OCI-M2 (cell line): ENCODE measurements around the gene TNRC18.
"Not testable (repeated sequence)": the region's sequence is repeated elsewhere in the genome, so short reads cannot be mapped to it uniquely, and the experiment has no call there.

Experiments
- DNase-seq: peaks from one replicate; lab custom pipeline; 2025; ENCODE audit not compliant: unreplicated experiment; lab: John Stamatoyannopoulos, UW

Gene TNRC18

GRCh38 chr7:5377816-5378215, 45.8 kb downstream of the TNRC18 start:
- no peak for DNase-seq

DNA sequence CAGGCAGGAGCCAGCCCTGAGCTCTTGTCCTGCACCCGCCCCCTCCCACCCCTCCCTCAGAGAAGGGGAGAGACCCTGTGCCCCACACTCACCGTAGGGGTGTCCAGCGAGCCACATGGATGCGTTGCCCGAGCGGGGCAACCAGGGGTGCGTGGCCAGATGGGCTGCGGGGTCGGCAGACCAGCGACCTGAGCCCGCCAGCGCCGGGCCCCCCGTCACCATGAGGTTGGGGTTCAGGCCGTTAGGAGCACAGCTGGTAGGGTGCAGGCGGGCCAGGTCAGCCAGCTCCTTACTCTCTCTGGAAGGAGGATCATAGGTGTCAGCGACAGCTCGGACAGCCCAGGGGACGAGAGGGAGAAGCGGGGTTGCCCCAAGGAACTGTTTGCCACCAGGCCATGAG, 46.4 kb downstream of the TNRC18 start:
- DNase-seq, result no peak

- DNase-seq, result no peak
Measured at GRCh38 chr7:5375925-5376324, 47.7 kb downstream of the TNRC18 start.

GRCh38 chr7:5374464-5374863, 49.2 kb downstream of the TNRC18 start:
- DNase-seq, result no peak

DNA sequence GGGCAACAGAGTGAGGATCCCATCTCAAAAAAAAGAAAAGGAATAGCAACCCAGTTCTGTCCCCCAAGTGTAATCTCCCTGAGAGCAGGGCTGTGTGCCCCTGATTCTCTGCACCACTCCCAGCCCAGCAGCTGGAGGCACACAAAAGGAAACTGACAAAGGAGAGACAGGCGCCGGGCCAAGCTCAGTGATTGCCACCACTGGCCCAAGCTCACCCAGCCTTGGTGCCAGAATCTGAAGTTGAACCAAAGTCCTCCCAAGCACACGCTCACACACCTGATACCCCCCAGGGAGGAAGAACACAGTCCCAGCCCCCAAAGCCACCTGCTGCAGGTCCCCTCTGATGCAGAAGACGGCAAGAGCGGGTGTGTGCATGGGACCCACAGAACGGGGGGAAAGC, 50.3 kb downstream of the TNRC18 start:
- no peak for DNase-seq

DNA sequence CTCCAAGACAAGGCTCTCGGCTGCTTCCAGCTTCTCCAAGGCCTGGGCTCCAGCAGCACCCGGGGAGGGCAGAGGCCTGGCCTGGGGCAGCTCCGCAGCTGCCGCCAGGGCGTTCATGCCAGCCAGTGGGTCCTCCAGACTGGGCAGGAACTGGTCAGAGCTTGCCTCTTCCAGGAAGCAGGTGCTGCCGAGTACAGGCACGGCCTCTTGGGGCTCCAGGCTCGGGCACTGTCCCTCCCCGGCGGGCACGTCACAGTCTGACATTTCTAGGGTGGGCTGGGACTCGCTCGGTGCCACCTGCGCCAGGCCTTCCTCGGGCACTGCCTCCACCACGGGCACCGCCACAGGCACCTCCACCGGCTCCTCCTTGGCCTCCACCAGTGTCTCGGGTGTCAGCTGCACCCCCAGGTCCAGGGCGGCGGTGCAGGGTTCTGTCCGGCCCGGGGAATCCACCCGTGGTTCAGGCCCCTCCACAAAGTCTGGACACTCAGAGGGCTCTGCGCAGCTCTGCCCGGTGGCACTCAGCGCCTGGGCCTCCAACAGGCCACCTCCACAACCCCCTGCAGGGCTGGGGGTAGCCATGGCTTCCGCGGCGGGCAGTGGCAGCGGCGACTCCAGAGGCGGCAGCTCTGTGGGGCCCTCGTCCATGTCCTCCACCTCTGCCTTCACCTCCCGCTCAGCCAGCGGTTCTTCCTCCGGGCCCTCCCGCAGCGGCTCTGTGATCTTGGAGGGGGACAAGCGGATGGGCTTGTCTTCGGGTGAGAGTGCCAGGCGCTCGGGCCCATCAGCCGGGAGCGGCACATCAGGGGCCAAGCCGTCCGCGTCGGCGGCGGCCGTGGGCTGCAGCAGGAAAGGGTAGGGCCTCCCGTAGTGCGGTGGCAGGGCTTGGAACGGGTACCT, 52.9 kb downstream of the TNRC18 start:
- no peak for DNase-seq

GRCh38 chr7:5367661-5368060, 56.0 kb downstream of the TNRC18 start:
- no peak for DNase-seq

GRCh38 chr7:5365976-5366625, 57.5 kb downstream of the TNRC18 start:
- DNase-seq, result peak; percentile 8

- no peak for DNase-seq
Measured at GRCh38 chr7:5363729-5364128, 59.9 kb downstream of the TNRC18 start.

- no peak for DNase-seq
Measured at GRCh38 chr7:5362466-5362865, 61.2 kb downstream of the TNRC18 start.

DNA sequence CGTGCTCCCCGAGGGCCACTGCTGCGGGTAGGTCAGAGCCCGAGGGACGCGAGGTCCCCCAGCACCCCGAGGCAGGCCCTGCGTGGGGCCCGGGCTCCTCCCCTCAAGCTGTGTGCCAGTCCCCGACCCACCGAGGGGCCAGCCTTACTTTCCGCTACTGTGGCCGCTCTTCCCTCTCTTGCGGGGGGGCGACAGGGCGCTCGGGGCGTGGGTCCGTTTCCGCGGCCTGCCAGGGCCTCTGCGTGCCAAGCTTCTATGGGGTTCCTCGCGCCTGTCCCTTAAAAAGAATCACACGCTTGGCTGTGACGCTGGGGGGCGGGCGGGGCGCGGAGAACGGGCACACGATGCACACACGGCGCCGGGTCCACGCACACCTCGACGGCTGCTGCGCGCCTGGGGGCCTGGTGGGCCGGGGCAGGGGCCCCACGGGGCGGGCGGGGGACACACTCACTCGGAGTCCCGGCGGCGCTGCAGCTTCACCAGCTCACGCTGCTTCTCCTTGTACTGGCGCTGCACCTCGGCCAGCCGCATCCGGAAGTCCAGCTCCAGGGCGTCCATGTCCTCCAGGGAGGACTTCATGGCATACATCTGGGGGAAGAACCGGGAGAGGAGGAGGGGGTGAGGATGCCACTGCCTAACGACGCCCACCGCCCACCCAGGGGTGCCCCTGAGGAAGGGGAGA, 62.0 kb downstream of the TNRC18 start:
- DNase-seq, result no peak

GRCh38 chr7:5360971-5361370, 62.7 kb downstream of the TNRC18 start:
- no peak for DNase-seq

DNA sequence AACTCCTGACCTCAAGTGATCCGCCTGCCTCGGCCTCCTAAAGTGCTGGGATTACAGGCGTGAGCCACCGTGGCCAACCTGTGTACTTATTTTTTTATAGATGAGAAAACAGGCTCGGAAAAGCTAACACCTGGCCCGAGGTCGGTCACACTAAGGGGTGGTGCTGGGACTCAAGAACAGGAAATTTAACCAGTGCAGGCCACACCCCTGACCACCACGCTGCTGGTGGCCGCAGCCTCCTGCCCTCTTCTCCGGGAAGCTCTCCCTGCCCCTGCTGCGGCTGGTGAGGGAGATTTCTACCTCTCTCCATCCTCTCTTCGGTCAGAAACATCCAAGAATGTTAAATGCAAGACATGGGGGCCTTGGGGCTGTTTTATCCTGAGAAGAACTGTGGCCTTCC, 63.2 kb downstream of the TNRC18 start:
- no peak for DNase-seq

GRCh38 chr7:5360021-5360420, 63.6 kb downstream of the TNRC18 start:
- DNase-seq, result not testable (repeated sequence)

- DNase-seq, result no peak
Measured at GRCh38 chr7:5359344-5359743, 64.3 kb downstream of the TNRC18 start.

DNA sequence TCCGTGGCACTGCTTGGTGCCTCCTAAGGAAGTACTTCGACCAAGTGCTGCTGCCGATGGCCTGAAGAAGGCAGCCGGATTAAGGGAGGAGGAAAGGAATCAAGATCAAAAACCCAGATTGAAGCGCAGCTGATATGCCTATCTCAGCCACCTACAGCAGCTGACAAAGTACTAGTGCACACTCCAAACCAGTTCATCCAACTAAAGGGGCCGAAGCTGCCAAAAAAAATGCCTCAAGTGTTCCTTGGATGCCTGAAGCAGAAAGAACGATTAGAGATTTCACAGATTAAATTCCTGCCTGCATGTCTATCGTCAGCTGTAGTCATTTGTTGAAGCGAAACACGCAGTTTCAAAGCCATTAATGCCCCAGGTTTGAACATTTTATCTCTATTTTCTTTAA, 65.7 kb downstream of the TNRC18 start:
- DNase-seq, result no peak

DNA sequence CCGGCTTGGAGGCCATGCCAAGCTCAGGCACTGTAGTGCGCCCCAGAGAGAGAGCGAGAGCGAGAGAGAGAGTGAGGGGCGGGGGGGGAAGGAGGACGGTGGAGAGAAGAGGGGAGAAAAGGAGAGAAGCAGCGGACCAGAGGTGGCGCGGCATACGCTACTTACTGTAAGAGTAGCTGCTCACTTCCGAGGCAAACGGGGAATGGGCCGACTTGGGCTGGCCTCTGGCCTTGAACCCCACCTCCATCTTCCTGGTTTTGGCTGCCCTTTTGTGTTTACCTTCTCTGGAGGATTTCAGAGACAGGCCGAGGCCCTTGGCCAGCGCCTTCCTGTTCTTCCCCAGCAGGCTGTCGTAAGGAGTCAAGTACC, 66.9 kb downstream of the TNRC18 start:
- DNase-seq, result no peak

DNA sequence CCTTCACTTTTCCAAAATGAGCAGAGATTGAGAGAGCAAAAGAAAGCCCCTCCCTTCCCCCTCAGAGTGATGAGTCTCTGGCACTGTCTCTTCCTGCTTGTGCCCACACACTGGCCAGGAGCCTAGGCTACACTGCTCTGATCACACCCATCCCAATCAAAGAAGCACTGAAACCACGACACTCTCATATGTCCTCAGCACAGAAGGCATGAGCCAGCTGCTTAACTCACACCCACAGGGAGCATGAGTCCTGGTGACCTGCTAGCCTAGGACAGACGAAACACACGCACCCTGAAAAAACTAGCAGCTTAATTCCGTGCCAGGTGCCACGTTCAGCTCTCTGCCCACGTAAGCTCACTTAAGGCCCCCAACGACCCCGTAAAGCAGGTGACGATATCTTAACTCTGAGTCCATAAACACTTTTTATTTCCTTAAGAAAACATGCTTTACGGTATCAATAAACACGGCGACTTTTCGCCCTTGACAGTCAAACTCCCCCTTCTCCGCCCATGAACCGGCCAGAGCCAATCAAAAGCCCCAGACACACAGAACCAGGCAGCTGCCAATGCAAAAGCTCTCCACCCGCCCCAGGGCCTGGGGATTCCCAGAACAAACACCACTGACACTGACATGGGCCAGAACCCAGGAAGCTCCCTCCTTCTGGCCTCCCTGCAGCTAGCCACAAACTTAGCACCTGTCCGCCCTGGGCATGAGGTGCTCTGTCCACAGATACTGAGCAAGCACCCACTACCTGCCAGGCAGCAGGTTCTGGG, 69.0 kb downstream of the TNRC18 start:
- DNase-seq, result no peak

GRCh38 chr7:5352440-5353010, 71.1 kb downstream of the TNRC18 start:
- DNase-seq, result no peak

GRCh38 chr7:5351507-5352265, 71.9 kb downstream of the TNRC18 start:
- no peak for DNase-seq
